Measurements from ENCODE around the gene ASB8. TPM values are rescaled to one million over a fixed set of nuclear protein-coding genes. Genes with fewer than 3 reads are reported as not detected.

ASB8 gene
- total RNA-seq, 1 experiment from 2014 or later, result 34.4 TPM

DNA sequence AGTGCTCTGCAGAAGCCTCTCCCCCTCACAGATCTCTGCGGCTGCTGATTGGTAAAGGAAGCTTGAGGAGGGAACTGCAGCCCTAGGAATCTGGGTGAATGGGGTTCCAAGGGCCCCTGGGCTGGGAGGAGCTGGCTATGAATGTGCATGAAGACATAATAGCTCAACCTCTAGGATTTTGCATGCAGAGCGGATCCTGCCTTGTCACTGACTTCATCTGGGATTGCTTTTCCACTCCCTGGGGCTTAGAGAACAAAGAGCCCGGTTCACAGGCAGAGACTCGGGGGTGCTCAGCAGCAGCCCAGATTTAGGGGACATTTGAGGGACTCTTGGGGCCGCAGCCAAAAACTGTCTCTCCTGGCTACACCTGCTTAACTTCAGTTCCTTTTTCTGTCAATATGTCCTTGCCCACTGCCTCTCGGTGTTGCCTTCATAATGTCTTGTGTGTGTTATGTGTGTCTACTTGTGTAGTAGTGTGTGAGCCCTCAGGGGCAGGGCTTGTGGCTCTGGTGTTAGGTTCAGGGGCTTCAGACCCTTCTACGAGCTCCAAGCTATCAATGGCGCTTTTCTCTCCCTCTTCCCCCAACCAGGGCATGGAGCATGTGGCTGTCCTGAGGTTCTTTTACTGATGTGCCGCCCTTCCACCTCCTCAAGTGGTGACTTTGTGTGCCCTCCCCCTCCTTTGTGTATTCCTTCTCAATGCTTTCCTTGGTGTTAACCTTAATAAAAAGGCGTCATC lies 28.0 kb upstream of the ASB8 start:
- no TSS peak for BruUV-seq (replicated peaks)
- TF ChIP-seq EZH2 (IDR thresholded peaks at IDR 0.05; ENCODE audit: low read length, unreplicated experiment) (no peak), CTCF (conservative IDR thresholded peaks at IDR 0.05; ENCODE audit: low read depth, low read length) (no peak), EZH2phosphoT487 (IDR thresholded peaks at IDR 0.05; ENCODE audit: borderline replicate concordance, low read length) (no peak)
- intact Hi-C loops (cut with micrococcal nuclease), result loop anchor here (10.0 kb wide), 1 partner anchor 281 kb away; the partner anchor contains the start of gene VDR
- POLR2A ChIA-PET (ENCODE audit: unreplicated experiment), result no interaction called here
- Histone ChIP-seq H3K27me3 (ENCODE audit: low read length) (peaks cover 27% of the 10 kb centered on the region), H3K4me2 (ENCODE audit: low read length) (no peak overlapping the region), H3K4me3 (ENCODE audit: low read length) (no peak overlapping the region), H3K27ac (ENCODE audit: low read length) (no peak overlapping the region), H3F3A (ENCODE audit: low read length, unreplicated experiment) (no peaks in the 10 kb centered on the region), H3K36me3 (ENCODE audit: low read depth, low read length) (no peaks in the 10 kb centered on the region), H3K9ac (ENCODE audit: low read length) (no peak overlapping the region), H3K9me3 (ENCODE audit: low read length) (no peaks in the 10 kb centered on the region), H3K9me2 (replicated peaks; ENCODE audit: low read length) (no peaks in the 10 kb centered on the region), H4K20me1 (ENCODE audit: low read length) (no peaks in the 10 kb centered on the region), H3K4me1 (ENCODE audit: insufficient read depth, low read length) (peaks cover 13% of the 10 kb centered on the region), H3K79me2 (ENCODE audit: low read length) (no peaks in the 10 kb centered on the region), H2AFZ (ENCODE audit: low read length) (no peak overlapping the region)
- DNase-seq, result no peak
- CTCF ChIA-PET, result no interaction called here
- no peak for ATAC-seq

DNA sequence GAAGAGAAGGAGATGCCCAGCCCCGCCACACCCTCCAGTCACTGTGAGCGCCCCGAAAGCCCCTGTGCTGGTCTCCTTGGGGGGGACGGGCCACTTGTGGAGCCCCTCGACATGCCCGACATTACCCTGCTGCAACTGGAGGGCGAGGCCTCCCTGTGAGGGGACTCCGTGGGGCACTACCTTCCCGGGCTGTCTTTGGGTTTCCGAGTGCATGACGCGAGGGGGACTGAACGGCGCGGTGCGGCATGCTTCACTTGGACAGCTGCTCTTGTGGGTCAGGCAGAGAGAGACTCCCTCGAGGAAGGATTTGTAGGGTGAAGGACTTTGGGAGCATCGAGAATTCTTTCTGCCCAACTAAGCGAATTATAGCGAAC lies 27.2 kb upstream of the ASB8 start:
- H4K20me1 ChIP-seq (ENCODE audit: low read length), result no peaks in the 10 kb centered on the region
- H2AFZ ChIP-seq (ENCODE audit: low read length), result no peak overlapping the region
- peaks cover 35% of the 10 kb centered on the region for H3K27me3 ChIP-seq (ENCODE audit: low read length)
- no peaks in the 10 kb centered on the region for H3K36me3 ChIP-seq (ENCODE audit: low read depth, low read length)
- intact Hi-C loops (cut with micrococcal nuclease), result loop anchor here (10.0 kb wide), 1 partner anchor 280 kb away; the partner anchor contains the start of gene VDR
- no peaks in the 10 kb centered on the region for H3K9me2 ChIP-seq (replicated peaks; ENCODE audit: low read length)
- H3K79me2 ChIP-seq (ENCODE audit: low read length), result no peaks in the 10 kb centered on the region
- H3F3A ChIP-seq (ENCODE audit: low read length, unreplicated experiment), result no peaks in the 10 kb centered on the region
- TF ChIP-seq EZH2phosphoT487 (IDR thresholded peaks at IDR 0.05; ENCODE audit: borderline replicate concordance, low read length) (no peak), CTCF (conservative IDR thresholded peaks at IDR 0.05; ENCODE audit: low read depth, low read length) (no peak), EZH2 (IDR thresholded peaks at IDR 0.05; ENCODE audit: low read length, unreplicated experiment) (no peak)
- DNase-seq (no peak), ATAC-seq (no peak)
- H3K27ac ChIP-seq (ENCODE audit: low read length), result no peak overlapping the region
- no peak overlapping the region for H3K9ac ChIP-seq (ENCODE audit: low read length)
- no peaks in the 10 kb centered on the region for H3K9me3 ChIP-seq (ENCODE audit: low read length)
- BruUV-seq (replicated peaks), result no TSS peak
- ChIA-PET CTCF (no interaction called here), POLR2A (ENCODE audit: unreplicated experiment) (no interaction called here)
- H3K4me1 ChIP-seq (ENCODE audit: insufficient read depth, low read length), result peaks cover 13% of the 10 kb centered on the region
- no peak overlapping the region for H3K4me2 ChIP-seq (ENCODE audit: low read length)
- H3K4me3 ChIP-seq (ENCODE audit: low read length), result no peak overlapping the region

- H3K9me2 ChIP-seq (replicated peaks; ENCODE audit: low read length), result no peaks in the 10 kb centered on the region
- H4K20me1 ChIP-seq (ENCODE audit: low read length), result no peaks in the 10 kb centered on the region
- H3K4me3 ChIP-seq (ENCODE audit: low read length), result no peak overlapping the region
- POLR2A ChIA-PET (ENCODE audit: unreplicated experiment), result no interaction called here
- H3K27me3 ChIP-seq (ENCODE audit: low read length), result peaks cover 38% of the 10 kb centered on the region
- ATAC-seq, result no peak
- H3K36me3 ChIP-seq (ENCODE audit: low read depth, low read length), result no peaks in the 10 kb centered on the region
- peaks cover 13% of the 10 kb centered on the region for H3K4me1 ChIP-seq (ENCODE audit: insufficient read depth, low read length)
- intact Hi-C loops (cut with micrococcal nuclease), result loop anchor here (10.0 kb wide), 1 partner anchor 279 kb away; the partner anchor contains the start of gene VDR
- H3F3A ChIP-seq (ENCODE audit: low read length, unreplicated experiment), result no peaks in the 10 kb centered on the region
- TF ChIP-seq EZH2phosphoT487 (IDR thresholded peaks at IDR 0.05; ENCODE audit: borderline replicate concordance, low read length), result no peak
- TF ChIP-seq CTCF (conservative IDR thresholded peaks at IDR 0.05; ENCODE audit: low read depth, low read length), result no peak
- no peak for TF ChIP-seq EZH2 (IDR thresholded peaks at IDR 0.05; ENCODE audit: low read length, unreplicated experiment)
- H3K9me3 ChIP-seq (ENCODE audit: low read length), result no peaks in the 10 kb centered on the region
- H3K9ac ChIP-seq (ENCODE audit: low read length), result no peak overlapping the region
- no peak overlapping the region for H3K27ac ChIP-seq (ENCODE audit: low read length)
- H3K4me2 ChIP-seq (ENCODE audit: low read length), result no peak overlapping the region
- no peak overlapping the region for H2AFZ ChIP-seq (ENCODE audit: low read length)
- CTCF ChIA-PET, result no interaction called here
- no peak for DNase-seq
- no TSS peak for BruUV-seq (replicated peaks)
- H3K79me2 ChIP-seq (ENCODE audit: low read length), result no peaks in the 10 kb centered on the region
These were observed 26.7 kb upstream of the ASB8 start for GRCh38 chr12:48183876-48184548.
